HG03575 (cell line): ENCODE results near the gene MSI2.

Source experiments
- ATAC-seq: cut with Tn5 transposase; IDR thresholded peaks from one replicate; pipeline ENCODE4 v1.9.1; 2021; ENCODE audit not compliant: unreplicated experiment, insufficient number of reproducible peaks, low FRiP score; ENCODE audit errors: extremely low read depth

MSI2 gene

GRCh38 chr17:57671667-57672632 lies 415.6 kb downstream of the MSI2 start:
- ATAC-seq = no peak

- ATAC-seq = no peak
Measured at GRCh38 chr17:57672971-57673370, 416.6 kb downstream of the MSI2 start.

GRCh38 chr17:57674894-57675293 lies 418.6 kb downstream of the MSI2 start:
- ATAC-seq = no peak

- no peak for ATAC-seq
Measured at GRCh38 chr17:57675427-57676387, 419.4 kb downstream of the MSI2 start.

- no peak for ATAC-seq
Measured at GRCh38 chr17:57676543-57676942, 420.2 kb downstream of the MSI2 start.

- ATAC-seq = no peak
Measured at GRCh38 chr17:57677301-57677700, 421.0 kb downstream of the MSI2 start.

GRCh38 chr17:57677858-57678257 lies 421.5 kb downstream of the MSI2 start:
- ATAC-seq = no peak

- ATAC-seq = no peak
Measured at GRCh38 chr17:57678393-57678792, 422.1 kb downstream of the MSI2 start.

GRCh38 chr17:57679356-57679755 lies 423.0 kb downstream of the MSI2 start:
- no peak for ATAC-seq

GRCh38 chr17:57679906-57680695 lies 423.8 kb downstream of the MSI2 start:
- no peak for ATAC-seq

GRCh38 chr17:57682701-57683100 lies 426.4 kb downstream of the MSI2 start:
- no peak for ATAC-seq

- no peak for ATAC-seq
Measured at GRCh38 chr17:57684711-57685498, 428.6 kb downstream of the MSI2 start.

GRCh38 chr17:57685499-57686132 lies 429.3 kb downstream of the MSI2 start:
- no peak for ATAC-seq

- ATAC-seq = no peak
Measured at GRCh38 chr17:57687642-57688041, 431.3 kb downstream of the MSI2 start.

- no peak for ATAC-seq
Measured at GRCh38 chr17:57689254-57689653, 432.9 kb downstream of the MSI2 start.

GRCh38 chr17:57691939-57692338 lies 435.6 kb downstream of the MSI2 start:
- ATAC-seq = no peak

GRCh38 chr17:57692770-57693169 lies 436.4 kb downstream of the MSI2 start:
- ATAC-seq = no peak

GRCh38 chr17:57694051-57694450 lies 437.7 kb downstream of the MSI2 start:
- ATAC-seq = no peak
